ENCODE measurements around the gene DNAH8.

DNA sequence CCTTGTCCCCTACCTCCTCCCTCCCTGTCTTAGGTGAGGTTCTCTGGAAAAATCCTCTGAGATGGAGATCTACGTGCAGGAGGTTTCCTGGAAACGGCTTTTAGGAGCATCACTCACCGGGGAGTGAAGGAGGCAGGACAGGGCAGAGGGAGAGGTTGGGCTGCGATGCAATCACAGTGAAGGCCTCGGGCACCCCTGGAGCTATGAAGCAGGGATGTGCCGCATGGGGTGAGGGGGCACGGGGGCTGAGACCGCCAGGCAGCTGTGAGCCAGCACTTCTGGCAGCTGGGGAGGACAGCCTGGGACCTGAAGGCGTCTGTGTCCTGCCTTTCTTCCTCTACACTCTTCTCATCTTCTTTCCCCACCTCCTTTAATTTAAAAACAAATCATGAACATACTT is 320.6 kb downstream of the DNAH8 start:
- TF ChIP-seq, protein P1, sequence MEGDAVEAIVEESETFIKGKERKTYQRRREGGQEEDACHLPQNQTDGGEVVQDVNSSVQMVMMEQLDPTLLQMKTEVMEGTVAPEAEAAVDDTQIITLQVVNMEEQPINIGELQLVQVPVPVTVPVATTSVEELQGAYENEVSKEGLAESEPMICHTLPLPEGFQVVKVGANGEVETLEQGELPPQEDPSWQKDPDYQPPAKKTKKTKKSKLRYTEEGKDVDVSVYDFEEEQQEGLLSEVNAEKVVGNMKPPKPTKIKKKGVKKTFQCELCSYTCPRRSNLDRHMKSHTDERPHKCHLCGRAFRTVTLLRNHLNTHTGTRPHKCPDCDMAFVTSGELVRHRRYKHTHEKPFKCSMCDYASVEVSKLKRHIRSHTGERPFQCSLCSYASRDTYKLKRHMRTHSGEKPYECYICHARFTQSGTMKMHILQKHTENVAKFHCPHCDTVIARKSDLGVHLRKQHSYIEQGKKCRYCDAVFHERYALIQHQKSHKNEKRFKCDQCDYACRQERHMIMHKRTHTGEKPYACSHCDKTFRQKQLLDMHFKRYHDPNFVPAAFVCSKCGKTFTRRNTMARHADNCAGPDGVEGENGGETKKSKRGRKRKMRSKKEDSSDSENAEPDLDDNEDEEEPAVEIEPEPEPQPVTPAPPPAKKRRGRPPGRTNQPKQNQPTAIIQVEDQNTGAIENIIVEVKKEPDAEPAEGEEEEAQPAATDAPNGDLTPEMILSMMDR (IDR thresholded peaks at IDR 0.05), result no peak
- TF ChIP-seq POLR2A (IDR thresholded peaks at IDR 0.05), result no peak

Data from testis (tissue), 2 donors.